NCI-H345 (cell line): ENCODE measurements around the gene RMDN2.

Experiments used
- DNase-seq: peaks from one replicate; lab custom pipeline; 2025; lab: John Stamatoyannopoulos, UW

The RMDN2 gene

DNA sequence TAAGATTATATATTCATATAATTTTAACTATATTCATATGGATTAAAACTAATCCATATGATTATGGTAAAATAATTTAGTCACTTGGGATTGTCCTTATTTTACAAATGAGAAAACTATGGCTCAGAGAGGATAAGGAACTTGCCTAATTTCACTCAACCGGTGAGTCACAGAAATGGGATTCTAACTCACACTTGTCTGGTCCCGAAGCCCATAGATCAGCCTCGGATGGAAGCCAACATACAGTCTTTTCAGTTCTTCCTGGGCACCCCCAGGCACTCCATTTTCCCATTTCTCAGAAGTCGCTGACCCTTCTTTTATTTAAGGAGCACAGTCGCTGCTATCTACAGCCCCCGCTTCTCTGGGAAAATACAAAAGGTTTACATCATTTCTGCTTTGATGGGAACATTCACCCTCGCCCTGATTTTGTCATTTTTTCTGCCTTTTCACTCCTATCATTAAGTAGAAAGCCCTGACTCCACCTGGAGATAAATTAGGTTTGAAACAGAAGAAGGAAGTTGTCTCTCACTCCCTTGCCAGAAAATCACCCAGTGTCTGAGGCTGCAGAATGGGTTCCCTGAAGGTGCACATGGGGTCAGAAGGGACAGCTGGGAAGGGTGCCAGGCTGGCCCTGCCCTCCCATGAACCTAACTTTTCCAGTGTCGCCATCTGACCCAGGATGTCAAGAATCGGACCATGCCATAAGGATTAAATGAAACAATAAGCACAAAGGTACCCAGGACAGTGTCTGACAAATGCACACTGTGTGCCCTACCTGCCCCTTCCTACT, 114.2 kb downstream of the RMDN2 start:
- no peak for DNase-seq

DNA sequence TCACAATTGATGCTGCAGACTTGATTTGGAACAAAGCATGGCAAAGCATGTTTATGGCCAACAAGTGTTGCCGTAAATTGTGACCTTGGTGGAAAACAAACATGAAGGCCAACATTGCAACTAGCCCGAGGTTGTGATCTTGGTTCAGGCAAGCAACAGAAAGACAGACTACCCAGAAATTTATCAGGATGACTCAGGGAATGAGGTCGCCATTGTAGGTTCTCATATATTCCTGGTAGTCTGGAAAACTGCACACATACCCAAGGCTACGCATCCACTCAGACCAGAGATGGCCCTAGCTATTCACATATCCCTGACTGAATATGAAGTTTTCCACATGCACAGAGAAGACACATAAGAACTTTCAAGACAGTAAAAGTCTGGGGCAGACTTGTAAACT, 120.7 kb downstream of the RMDN2 start:
- no peak for DNase-seq

DNA sequence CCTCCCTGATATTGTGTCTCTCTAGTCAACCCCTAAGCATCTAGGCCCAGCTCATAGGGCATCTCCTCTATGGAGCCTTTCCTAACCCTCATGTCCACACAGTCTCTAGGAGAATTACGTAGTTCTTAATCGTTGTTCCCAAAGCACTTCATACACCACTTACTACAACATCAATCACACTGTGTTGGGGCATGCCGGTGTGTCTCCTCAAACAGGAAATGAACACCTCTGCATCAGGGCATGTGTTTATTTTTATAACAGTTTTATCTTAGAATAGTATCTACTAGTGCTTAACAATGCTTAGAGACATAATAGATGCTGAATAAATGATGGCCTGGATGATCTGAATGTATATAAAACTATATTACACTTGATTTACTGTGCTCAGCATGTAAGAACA, 131.1 kb downstream of the RMDN2 start:
- DNase-seq = no peak

DNA sequence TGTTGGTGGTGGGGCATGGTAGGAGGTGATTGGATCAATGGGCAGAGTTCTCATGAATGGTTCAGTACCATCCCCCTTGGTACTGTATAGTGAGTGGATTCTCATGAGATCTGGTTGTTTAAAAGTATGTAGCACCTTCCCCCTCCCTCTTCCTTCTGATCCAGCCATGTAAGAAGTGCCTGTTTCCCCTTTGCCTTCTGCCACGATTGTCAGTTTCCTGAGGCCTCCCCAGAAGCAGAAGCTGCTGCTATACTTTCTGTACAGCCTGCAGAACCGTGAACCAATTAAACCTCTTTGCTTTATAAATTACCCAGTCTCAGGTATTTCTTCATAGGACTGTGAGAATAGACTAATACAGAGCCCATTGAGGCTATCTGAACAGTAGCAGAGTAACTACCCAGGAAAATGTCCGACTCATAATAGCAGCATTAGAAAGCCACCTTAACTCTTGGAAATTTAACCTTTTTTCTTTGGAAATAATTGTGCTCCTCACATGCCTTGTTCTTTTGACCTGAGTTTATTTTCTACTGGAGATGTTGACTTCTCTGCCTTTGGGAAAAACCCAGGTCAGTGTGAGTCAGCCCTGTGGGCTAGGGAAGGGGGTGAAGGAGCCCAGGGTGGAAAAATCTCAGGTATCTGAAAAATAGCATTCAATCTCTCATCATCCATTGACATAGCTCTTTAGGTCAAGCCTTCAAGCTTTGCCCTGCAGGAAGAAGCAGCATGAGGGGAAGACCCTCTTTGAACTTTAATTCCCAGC, 132.7 kb downstream of the RMDN2 start:
- no peak for DNase-seq

- DNase-seq = no peak
Observed at GRCh38 chr2:38060236-38061018, 135.3 kb downstream of the RMDN2 start.

DNA sequence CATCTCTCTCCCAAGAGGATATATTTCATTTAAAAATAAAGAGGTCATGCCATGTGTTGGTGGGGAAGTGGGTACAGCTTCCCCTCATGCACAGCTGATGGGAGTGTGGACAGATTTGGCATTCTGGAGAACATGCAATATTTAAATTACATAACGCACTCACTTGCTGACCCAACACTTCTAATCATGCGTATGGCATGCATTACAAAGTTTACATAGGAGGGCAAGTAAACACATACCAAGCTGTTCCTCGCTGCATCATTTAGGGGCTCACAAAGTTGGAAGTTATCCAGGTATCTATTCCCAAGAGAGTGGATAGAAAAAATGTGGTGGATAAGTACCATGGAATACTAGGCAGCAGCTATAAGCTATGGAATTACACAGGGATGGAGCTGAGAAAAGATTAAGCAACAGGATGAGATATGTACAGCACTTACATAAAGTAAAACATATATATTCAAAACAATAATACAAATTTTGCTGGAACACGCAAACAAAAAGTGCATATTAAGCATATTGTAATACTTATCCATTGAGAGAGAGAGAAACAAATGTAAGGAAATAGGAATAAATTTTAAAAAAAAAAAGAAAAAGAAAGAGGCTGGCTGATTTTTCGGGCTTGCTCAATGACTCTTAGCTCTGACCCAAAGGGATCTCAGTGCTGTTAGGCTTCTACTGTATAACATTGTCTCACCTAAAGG, 139.9 kb downstream of the RMDN2 start:
- DNase-seq = peak; percentile 3

GRCh38 chr2:38065502-38066135, 140.5 kb downstream of the RMDN2 start:
- no peak for DNase-seq

DNA sequence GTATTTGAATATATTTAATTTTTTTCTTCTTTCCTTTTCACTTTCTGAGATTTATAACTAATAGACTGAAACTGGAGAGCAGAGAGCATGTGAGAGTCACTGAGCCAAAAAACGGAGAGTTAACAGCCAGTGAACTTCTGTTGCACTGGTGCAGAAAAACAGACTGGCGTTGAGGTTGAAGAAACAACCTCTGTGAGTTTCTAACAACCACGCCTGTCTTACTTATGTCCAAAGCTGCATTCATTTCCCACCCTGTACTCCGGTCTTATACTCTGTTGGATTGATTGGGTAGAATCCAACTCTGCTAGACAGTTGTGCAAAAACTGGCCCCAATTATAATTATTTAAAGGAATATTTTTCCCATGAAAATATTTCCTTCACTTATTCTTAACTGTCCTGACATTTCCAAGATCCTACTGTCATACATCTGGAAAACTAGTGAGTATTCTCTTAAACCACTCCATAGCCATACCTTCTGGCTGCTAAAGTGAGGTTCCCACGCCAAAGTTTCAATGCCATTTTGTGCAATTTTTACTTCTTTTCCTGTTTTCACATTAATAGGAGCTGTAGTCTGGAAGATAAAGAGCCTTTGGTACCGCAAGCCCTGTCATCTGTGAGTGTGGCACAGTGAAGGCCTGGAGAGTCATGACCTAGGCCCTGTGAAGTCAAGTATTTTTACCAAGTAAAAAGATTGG, 141.5 kb downstream of the RMDN2 start:
- no peak for DNase-seq
